Fibroblast of skin of left biceps (primary cell): ENCODE data around the gene S100A13.

Experiments used
- DNase-seq, 2 experiments: peaks; one replicate each; pipeline ENCODE4 v3.0.0-alpha.2; 2013; ENCODE audit warnings: low read depth in 2 of 2

The S100A13 gene

GRCh38 chr1:153627715-153628626 lies 666 bp upstream of the S100A13 start, which contains the start of gene S100A1:
Gene S100A1, plus strand, starts transcription at chr1:153628434. Its CDS starts 2,088 bp downstream, at chr1:153630522.
- DNase-seq, result no peak

DNA sequence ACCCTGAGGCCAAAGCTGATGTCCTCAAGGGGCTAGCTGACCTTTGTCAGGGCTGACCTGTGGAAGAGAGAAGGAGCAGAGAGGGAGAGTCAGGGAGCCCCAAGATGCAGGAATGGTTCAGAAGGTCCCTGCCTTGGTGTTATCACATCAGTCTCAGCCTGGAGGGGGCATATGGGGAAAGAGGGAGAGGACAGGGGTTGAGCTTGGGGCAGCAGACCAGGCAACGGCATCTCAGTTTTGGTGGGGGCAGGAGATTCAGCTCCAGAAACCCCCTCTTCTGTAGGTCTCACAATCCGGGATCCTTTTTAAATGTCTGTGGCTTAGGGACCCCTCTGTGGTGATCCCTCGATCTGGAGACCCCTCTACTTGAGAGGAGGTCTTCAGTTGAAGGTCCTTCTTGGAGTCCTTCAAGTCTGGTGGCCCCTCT lies 815 bp downstream of the S100A13 start:
- DNase-seq, result no peak

- DNase-seq, result no peak
Measured at GRCh38 chr1:153624965-153625611, 2.2 kb downstream of the S100A13 start.

DNA sequence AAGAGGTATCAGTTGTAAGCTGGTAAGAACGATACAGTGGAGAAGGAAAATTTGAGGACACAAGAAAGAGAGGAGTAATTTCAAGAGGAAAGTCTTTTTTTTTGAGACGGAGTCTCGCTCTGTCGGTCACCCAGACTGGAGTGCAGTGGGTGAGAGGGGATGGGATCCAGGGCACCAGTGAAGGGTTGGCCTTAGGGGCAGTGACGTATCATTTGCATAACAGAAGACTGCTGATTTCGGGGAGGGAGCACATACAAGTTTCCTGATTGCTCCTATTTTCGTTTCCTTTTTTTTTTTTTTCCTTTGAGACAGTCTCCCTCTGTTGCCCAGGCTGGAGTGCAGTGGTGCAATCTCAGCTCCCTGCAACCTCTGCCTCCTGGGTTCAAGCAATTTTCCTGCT lies 4.2 kb downstream of the S100A13 start:
- DNase-seq, result no peak

- no peak for DNase-seq
Measured at GRCh38 chr1:153619171-153619570, 8.1 kb downstream of the S100A13 start.

DNA sequence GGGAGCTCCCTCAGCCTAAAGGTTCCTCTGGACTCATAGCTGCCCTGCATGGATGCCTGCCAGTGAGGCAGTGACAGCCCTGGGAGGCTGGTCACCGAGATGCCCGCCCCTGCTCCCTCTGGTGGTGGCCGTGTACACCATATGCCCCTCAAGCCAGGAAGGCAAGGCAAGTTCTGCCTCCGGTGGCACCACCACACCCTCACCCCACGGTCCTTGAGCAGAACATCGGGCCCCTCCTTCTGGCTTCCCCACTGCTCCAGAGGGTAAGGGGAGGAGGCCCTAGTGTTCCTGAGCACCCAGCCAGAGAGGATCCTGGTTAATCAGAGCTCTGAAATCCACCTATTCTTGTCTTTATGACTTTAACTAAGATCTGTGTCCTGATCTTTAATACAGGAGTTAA lies 9.6 kb downstream of the S100A13 start:
- no peak for DNase-seq

DNA sequence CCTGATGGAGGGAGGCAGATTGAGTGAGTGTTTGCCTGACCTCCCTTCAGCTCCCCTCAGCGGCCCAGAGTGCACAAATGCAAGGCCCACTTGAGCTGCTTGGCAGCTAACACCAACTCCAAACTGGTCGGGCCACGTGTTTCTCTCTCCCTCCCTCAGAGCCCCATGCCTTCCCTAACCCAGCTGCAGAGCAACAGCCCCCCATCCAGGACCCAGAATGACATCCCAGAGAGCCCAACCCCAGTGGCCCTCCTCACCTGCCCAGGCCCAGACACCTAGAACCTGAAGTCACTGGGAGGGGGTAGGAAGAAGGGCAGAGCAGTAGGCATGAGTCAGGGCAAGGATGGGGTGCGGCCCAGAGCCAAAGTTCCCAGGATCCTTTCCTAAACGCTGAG lies 10.4 kb downstream of the S100A13 start:
- no peak for DNase-seq

DNA sequence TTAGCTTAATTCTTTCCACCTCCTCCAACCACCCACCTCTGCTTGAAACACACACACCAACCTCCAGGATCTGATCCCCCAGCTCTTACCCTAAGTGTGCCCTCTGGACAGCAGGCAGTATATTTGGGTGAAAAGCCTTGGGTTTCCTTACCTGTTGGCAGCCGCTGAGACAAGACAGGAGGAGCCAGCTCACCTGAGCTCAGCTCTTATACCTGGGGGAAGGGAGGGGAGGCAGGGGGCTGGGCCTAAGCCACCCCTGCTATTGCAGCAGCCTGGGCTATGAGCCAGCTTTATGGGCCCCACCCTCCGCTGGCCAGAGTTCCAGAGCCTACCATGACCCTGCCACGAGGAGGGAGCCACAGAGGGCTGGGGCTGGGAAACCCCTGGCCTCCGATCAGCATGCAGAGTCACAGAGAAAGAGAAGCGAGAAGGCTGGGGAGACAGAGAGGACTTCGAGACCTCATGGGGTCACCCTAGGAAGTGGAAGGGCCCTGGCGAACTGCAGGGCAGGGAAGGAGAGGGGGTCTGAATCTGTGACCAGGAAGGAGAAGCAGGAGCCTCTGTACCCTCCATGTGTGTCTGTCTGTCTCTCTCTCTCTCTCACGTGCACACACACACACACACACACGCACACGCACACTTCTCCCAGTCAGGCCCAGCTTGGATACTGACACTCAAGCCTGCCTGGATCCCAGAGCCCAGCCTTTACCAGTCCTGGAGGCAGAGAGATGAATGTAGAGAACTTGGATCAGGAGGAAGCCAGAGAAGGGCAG lies 11.0 kb downstream of the S100A13 start, which contains the start of gene S100A14:
Gene S100A14 (minus strand): TSS at position 182 of the 773 bp plus-strand sequence. CDS start 467 bp downstream, outside the sequence.
- DNase-seq, result no peak

DNA sequence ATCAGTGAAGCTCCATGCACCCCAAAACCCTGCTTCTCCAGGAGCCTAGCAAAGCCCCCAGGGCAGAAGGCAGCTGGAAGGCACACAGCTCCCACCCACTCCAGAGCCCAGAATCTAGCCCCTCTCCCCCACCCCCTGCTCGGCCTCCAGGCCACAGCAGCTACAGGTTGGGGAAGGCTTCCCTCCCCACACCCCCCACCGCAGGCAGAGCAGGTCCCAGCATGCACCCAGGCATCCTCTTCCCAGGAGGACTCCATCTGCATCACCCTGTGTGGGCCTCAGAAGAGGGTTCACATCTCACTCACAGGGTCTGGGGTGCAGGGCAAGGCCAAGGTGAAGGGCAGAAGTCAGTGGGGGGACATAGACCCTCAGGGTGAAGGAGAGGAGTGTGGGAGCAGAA lies 11.9 kb downstream of the S100A13 start:
- DNase-seq, result no peak

- no peak for DNase-seq
Measured at GRCh38 chr1:153614906-153615305, 12.4 kb downstream of the S100A13 start.

DNA sequence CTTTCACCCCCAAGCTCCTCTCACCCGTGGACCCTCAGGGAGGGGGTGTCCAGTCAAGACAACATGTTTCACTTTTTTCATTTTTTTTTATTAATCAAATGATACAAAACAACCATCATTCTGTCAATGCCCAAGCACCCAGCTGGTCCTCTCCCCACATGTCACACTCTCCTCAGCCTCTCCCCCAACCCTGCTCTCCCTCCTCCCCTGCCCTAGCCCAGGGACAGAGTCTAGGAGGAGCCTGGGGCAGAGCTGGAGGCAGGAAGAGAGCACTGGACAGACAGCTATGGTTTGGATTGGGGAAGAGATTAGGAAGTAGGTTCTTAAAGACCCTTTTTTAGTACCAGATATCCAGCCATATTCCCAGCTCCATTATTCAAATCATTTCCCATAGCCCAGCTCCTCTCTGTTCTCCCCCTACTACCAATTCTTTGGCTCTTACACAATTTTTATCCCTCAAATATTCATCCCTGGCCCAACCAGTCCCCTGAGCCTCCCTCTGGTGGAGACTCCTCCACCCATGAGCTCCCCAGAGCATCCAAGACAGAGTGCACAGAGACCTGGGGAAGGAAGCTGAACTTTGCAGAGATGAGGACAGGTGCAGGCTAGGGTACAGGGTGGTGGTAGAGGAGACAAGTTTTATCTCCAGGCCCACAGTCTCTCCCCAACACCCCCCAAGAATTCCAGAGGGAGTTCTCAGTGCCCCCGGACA lies 13.0 kb downstream of the S100A13 start:
- DNase-seq, result no peak

DNA sequence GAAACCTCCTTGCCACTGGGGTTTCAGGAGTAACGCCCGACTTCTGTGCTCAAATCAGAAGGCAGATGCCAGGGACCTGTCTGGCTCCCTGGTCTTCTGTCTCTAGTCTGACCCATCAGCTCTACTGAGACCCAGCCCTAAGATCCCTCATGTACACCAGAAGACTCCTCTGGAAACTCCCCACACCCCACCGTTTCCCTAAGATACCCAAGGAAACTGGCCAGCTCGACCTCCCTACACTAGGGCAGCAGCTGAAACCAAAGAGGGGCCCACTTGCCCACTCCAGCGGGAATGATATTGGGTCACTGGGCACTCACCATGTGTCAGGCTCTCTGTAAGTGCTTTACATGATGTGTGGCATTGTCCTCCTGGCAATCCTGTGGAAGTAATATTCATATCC lies 13.9 kb downstream of the S100A13 start:
- no peak for DNase-seq

- DNase-seq, result no peak
Measured at GRCh38 chr1:153612755-153613331, 14.5 kb downstream of the S100A13 start, which contains the start of gene S100A16. Gene S100A16, minus strand, starts transcription at chr1:153613137. Its CDS starts 4,986 bp downstream, at chr1:153608151.

DNA sequence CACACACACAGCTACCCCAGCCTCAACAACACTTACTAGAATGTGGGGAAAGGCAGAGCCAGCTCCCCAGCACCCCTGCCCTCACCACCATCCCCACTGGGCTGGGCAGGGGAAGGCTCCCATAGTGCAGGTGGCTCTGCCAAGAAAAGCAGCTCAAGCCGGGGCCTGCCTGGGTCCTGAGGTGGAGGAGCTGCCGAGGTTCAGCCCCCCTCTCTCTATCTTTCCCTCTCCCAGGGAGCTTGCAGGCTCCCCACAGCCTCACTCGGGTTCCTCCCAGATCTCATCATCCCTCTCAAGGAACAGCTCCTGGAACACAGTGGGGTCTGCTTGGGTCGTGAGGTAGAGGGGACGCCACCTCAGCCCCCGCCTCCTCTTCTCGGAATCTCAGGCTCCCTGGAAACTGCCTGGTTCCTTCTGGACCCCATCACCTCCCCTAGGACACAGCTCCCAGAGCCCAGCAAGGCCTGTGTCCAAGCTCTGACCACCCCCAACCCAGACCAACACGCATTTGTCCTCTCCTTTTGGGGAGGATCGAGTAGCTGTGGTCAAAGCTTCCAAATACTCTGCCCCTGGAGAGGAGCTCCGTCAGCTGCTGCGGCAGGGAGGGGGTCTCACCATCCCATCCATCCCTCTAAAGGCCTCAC lies 15.1 kb downstream of the S100A13 start:
- DNase-seq, result no peak

- no peak for DNase-seq
Measured at GRCh38 chr1:153611356-153611755, 15.9 kb downstream of the S100A13 start.

- no peak for DNase-seq
Measured at GRCh38 chr1:153610811-153611301, 16.4 kb downstream of the S100A13 start.

- no peak for DNase-seq
Measured at GRCh38 chr1:153610334-153610733, 17.0 kb downstream of the S100A13 start.

- DNase-seq, result no peak
Measured at GRCh38 chr1:153609585-153609907, 17.8 kb downstream of the S100A13 start.

DNA sequence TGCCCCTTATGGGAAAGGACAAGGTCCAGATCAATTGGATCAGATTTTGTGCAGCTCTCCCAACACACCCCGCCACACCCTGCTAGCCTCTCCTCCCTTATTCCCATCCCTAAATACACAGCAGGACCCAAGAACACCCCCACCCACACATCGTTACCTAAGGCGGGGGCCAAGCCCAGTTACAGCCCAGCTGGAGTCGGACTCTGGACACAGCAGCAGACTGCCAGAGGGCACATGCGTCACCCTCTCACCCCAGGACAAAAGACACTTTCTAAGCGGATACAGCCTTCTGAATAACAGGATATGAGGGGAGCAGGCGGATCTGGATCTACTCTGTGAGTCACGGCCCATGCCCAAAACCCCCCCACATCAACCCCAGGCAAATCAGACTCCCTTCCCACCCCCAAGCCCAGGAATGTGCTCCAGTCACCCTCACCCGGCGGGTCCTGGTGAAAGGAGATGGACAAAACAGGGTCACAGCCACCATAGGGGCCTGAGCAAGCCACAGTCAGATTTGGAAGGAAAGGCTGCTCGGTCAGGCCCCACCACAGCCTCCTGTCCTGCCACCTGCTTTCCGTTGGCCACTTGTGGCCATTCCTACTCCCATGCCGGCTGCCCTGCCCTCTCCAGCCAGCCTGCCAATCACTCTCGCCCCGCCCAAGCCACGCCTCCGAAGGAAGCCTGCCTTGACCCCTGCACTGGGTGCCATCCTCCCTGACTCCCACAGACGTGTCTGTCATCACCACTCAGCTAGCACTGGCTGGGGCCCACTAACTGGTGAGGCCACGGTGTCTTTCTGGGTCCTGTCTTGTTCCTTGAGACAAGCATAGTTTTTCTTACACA lies 18.3 kb downstream of the S100A13 start:
- peak in 1 of 2 experiments; percentile 39 for DNase-seq
